Nephron progenitor cell (in vitro differentiated cells): Measurements from ENCODE around the gene NFXL1.

ENCODE experiments used
- DNase-seq: peaks from one replicate; pipeline ENCODE4 v3.0.0; 2021
- H3K27ac Mint-ChIP-seq: 2 replicates; pipeline ENCODE4 v1.8.0; 2021; ENCODE audit warnings: mild to moderate bottlenecking, moderate library complexity, mixed read lengths
- H3K27me3 Mint-ChIP-seq: 2 replicates; pipeline ENCODE4 v1.8.0; 2021; ENCODE audit warnings: mild to moderate bottlenecking, low read depth, mixed read lengths; ENCODE audit not compliant: poor library complexity
- H3K36me3 Mint-ChIP-seq: 2 replicates; pipeline ENCODE4 v1.8.0; 2021; ENCODE audit warnings: low read depth, mixed read lengths
- H3K4me1 Mint-ChIP-seq: 2 replicates; pipeline ENCODE4 v1.8.0; 2021; ENCODE audit warnings: mixed read lengths
- H3K4me3 Mint-ChIP-seq: 2 replicates; pipeline ENCODE4 v1.8.0; 2021; ENCODE audit warnings: mild to moderate bottlenecking, moderate library complexity, mixed read lengths
- H3K9me3 Mint-ChIP-seq: 2 replicates; pipeline ENCODE4 v1.8.0; 2021; ENCODE audit warnings: mild to moderate bottlenecking, moderate library complexity, mixed read lengths
- CTCF ChIP-seq: fragments of 200-600 bp; sonication (generic); IDR thresholded peaks from 2 replicates; pipeline ENCODE4 v1.5.0; 2021; ENCODE audit warnings: antibody characterized with exemption

The NFXL1 gene

GRCh38 chr4:47837094-47837907 lies 77.1 kb downstream of the NFXL1 start:
- Mint-ChIP-seq H3K4me1 (peaks cover 21% of the 10 kb centered on the region), H3K27ac (no peak overlapping the region)

GRCh38 chr4:47836641-47837093 lies 77.7 kb downstream of the NFXL1 start:
- TF ChIP-seq CTCF, result peak; percentile 67
- Mint-ChIP-seq H3K27ac (no peak overlapping the region), H3K4me1 (peaks cover 26% of the 10 kb centered on the region), H3K9me3 (peaks cover 24% of the 10 kb centered on the region), H3K4me3 (peak overlapping the region; percentile 88), H3K27me3 (peaks cover 32% of the 10 kb centered on the region), H3K36me3 (peaks cover 18% of the 10 kb centered on the region)
- DNase-seq, result peak; percentile 81

More at GRCh38 chr4:47837094-47837907, 77.1 kb downstream of the NFXL1 start:
- peak; percentile 69 for DNase-seq
- H3K36me3 Mint-ChIP-seq, result peaks cover 21% of the 10 kb centered on the region
- H3K4me3 Mint-ChIP-seq, result peak overlapping the region; percentile 88
- TF ChIP-seq CTCF, result no peak
- H3K27me3 Mint-ChIP-seq, result peaks cover 32% of the 10 kb centered on the region
- peaks cover 19% of the 10 kb centered on the region for H3K9me3 Mint-ChIP-seq

- Mint-ChIP-seq H3K4me3 (peak overlapping the region; percentile 25), H3K4me1 (peaks cover 38% of the 10 kb centered on the region), H3K27ac (no peak overlapping the region), H3K36me3 (peaks cover 18% of the 10 kb centered on the region), H3K9me3 (peaks cover 26% of the 10 kb centered on the region), H3K27me3 (peaks cover 32% of the 10 kb centered on the region)
- no peak for TF ChIP-seq CTCF
- DNase-seq, result no peak
Observed at GRCh38 chr4:47835494-47835893, 78.9 kb downstream of the NFXL1 start.

- H3K27me3 Mint-ChIP-seq, result peaks cover 3% of the 10 kb centered on the region
Observed at GRCh38 chr4:47831026-47831679, 83.2 kb downstream of the NFXL1 start.

GRCh38 chr4:47830265-47831025 lies 83.9 kb downstream of the NFXL1 start:
- Mint-ChIP-seq H3K4me1 (peaks cover 62% of the 10 kb centered on the region), H3K36me3 (peaks cover 18% of the 10 kb centered on the region), H3K27me3 (no peaks in the 10 kb centered on the region), H3K9me3 (peaks cover 26% of the 10 kb centered on the region), H3K4me3 (no peak overlapping the region), H3K27ac (peak overlapping the region; percentile 88)
- no peak for DNase-seq
- no peak for TF ChIP-seq CTCF

More at GRCh38 chr4:47831026-47831679, 83.2 kb downstream of the NFXL1 start:
- peaks cover 26% of the 10 kb centered on the region for H3K9me3 Mint-ChIP-seq
- TF ChIP-seq CTCF, result no peak
- peaks cover 61% of the 10 kb centered on the region for H3K4me1 Mint-ChIP-seq
- peaks cover 18% of the 10 kb centered on the region for H3K36me3 Mint-ChIP-seq
- DNase-seq, result peak; percentile 16
- peak overlapping the region; percentile 88 for H3K27ac Mint-ChIP-seq
- H3K4me3 Mint-ChIP-seq, result peak overlapping the region; percentile 32
